Endodermal cell (in vitro differentiated cells): ENCODE measurements around the gene P4HTM. TPM values are rescaled to one million over a fixed set of nuclear protein-coding genes. Genes with fewer than 3 reads are reported as not detected.
A peak's percentile ranks its signal among the peaks of the same experiment; 100 is the strongest.

Experiments
- DNase-seq: peaks from one replicate; pipeline ENCODE4 v3.0.0-alpha.2; 2017
- H3K27ac ChIP-seq: 2 replicates; pipeline ENCODE4 v1.5.1; 2013; ENCODE audit warnings: mild to moderate bottlenecking, low read depth, low read length, moderate library complexity
- H3K27me3 ChIP-seq: 2 replicates; pipeline ENCODE4 v1.6.1; 2013; ENCODE audit warnings: mild to moderate bottlenecking, low read length, moderate library complexity; ENCODE audit not compliant: insufficient read depth, control insufficient read depth, poor library complexity, severe bottlenecking
- H3K36me3 ChIP-seq: 2 replicates; pipeline ENCODE4 v1.7.0; 2013; ENCODE audit warnings: mild to moderate bottlenecking, low read length, moderate library complexity; ENCODE audit not compliant: control insufficient read depth, insufficient read depth
- H3K4me1 ChIP-seq: one replicate; pipeline ENCODE4 v1.7.0; 2013; ENCODE audit warnings: low read length; ENCODE audit not compliant: control insufficient read depth, insufficient read depth
- H3K4me3 ChIP-seq: 2 replicates; pipeline ENCODE4 v1.5.1; 2013; ENCODE audit warnings: mild to moderate bottlenecking, low read length, moderate library complexity
- H3K9ac ChIP-seq: 2 replicates; pipeline ENCODE4 v1.6.1; 2013; ENCODE audit warnings: mild to moderate bottlenecking, low read length, moderate library complexity; ENCODE audit not compliant: poor library complexity, severe bottlenecking; ENCODE audit errors: extremely low read depth
- H3K9me3 ChIP-seq: 2 replicates; pipeline ENCODE4 v1.6.1; 2013; ENCODE audit warnings: mild to moderate bottlenecking, low read length, moderate library complexity; ENCODE audit not compliant: control insufficient read depth
- H3K27ac Mint-ChIP-seq: 2 replicates; pipeline ENCODE4 v1.8.0; 2020; ENCODE audit warnings: mixed read lengths
- H3K27me3 Mint-ChIP-seq: 2 replicates; pipeline ENCODE4 v1.8.0; 2021; ENCODE audit warnings: mild to moderate bottlenecking, mixed read lengths; ENCODE audit not compliant: insufficient read depth
- H3K36me3 Mint-ChIP-seq: 2 replicates; pipeline ENCODE4 v1.8.0; 2020; ENCODE audit warnings: low read depth, mixed read lengths
- H3K4me1 Mint-ChIP-seq: 2 replicates; pipeline ENCODE4 v1.8.0; 2020; ENCODE audit warnings: mixed read lengths
- H3K4me3 Mint-ChIP-seq: 2 replicates; pipeline ENCODE4 v1.8.0; 2020; ENCODE audit warnings: mild to moderate bottlenecking, moderate library complexity, mixed read lengths
- H3K9me3 Mint-ChIP-seq: 2 replicates; pipeline ENCODE4 v1.8.0; 2020; ENCODE audit warnings: mild to moderate bottlenecking, mixed read lengths
- WGBS, 2 experiments: methylation state at CpG; one replicate each; pipeline versions ENCODE4 v1.1.5 to v1.1.7; 2013; ENCODE audit warnings: missing lambda C conversion rate in 2 of 2, mixed read lengths in 1 of 2; ENCODE audit not compliant: insufficient coverage in 1 of 2, insufficient read length in 1 of 2; 5-methylcytosine and 5-hydroxymethylcytosine counted together
- long read RNA-seq, 4 experiments: library from polyadenylated mRNA in 2 of 4; library from RNA in 1 of 4; library from capped mRNA in 1 of 4; stranded (forward) in 3 of 4; unstranded in 1 of 4; transcript quantifications; one replicate each; pipeline ENCODE4 v2.0.0, GENCODE V29; 2020 to 2021; ENCODE audit warnings: inconsistent platforms in 1 of 4
- polyA plus RNA-seq, 2 experiments: library from polyadenylated mRNA; stranded (reverse); fragments of 50-300 nt; gene quantifications; one replicate each; pipeline ENCODE4 v1.2.3, GENCODE V29; 2013
- total RNA-seq, 2 donors: library from RNA; stranded (reverse); fragmentation: NEBNext Ultra II Directional in 1 of 2; extraction: Animal tissue kit (Norgen Biotek cat#: 25700) in 1 of 2; gene quantifications; 2 replicates in 1 of 2; 3 replicates in 1 of 2; pipeline ENCODE4 v1.2.1, GENCODE V29; 2021
- TF ChIP-seq, protein P1 (sequence below): fragments of 200-600 bp; sonication (generic); conservative IDR thresholded peaks from 2 replicates; pipeline ENCODE4 v1.5.0; 2021; ENCODE audit warnings: antibody characterized with exemption, mild to moderate bottlenecking

P4HTM gene, protein sequence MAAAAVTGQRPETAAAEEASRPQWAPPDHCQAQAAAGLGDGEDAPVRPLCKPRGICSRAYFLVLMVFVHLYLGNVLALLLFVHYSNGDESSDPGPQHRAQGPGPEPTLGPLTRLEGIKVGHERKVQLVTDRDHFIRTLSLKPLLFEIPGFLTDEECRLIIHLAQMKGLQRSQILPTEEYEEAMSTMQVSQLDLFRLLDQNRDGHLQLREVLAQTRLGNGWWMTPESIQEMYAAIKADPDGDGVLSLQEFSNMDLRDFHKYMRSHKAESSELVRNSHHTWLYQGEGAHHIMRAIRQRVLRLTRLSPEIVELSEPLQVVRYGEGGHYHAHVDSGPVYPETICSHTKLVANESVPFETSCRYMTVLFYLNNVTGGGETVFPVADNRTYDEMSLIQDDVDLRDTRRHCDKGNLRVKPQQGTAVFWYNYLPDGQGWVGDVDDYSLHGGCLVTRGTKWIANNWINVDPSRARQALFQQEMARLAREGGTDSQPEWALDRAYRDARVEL
- 10 to 100 TPM; 12.4 to 17.6 TPM for total RNA-seq
- 26.5 TPM for polyA plus RNA-seq (2013, experiment 1 of 2)
- polyA plus RNA-seq (2013, experiment 2 of 2): 19.4 TPM
- long read RNA-seq, experiment 1, partial matches to known transcripts: 1 of 4 reads
- long read RNA-seq, experiment 1, other reads (novel, unspliced or antisense): 3 of 4 reads
- long read RNA-seq, experiment 2, transcript P4HTM-205 (8 exons, 2,796 nt): minor isoform, 10 of 47 reads
- long read RNA-seq, experiment 2, transcript P4HTM-202 (9 exons, 2,127 nt): major isoform, 29 of 47 reads
- long read RNA-seq, experiment 2, partial matches to known transcripts: 1 of 47 reads
- long read RNA-seq, experiment 2, other reads (novel, unspliced or antisense): 7 of 47 reads
- long read RNA-seq, experiment 3, transcript P4HTM-202 (9 exons, 2,127 nt): major isoform, 15 of 24 reads
- long read RNA-seq, experiment 3, partial matches to known transcripts: 3 of 24 reads
- long read RNA-seq, experiment 3, other reads (novel, unspliced or antisense): 3 of 24 reads
- long read RNA-seq, experiment 4: 0 reads

DNA sequence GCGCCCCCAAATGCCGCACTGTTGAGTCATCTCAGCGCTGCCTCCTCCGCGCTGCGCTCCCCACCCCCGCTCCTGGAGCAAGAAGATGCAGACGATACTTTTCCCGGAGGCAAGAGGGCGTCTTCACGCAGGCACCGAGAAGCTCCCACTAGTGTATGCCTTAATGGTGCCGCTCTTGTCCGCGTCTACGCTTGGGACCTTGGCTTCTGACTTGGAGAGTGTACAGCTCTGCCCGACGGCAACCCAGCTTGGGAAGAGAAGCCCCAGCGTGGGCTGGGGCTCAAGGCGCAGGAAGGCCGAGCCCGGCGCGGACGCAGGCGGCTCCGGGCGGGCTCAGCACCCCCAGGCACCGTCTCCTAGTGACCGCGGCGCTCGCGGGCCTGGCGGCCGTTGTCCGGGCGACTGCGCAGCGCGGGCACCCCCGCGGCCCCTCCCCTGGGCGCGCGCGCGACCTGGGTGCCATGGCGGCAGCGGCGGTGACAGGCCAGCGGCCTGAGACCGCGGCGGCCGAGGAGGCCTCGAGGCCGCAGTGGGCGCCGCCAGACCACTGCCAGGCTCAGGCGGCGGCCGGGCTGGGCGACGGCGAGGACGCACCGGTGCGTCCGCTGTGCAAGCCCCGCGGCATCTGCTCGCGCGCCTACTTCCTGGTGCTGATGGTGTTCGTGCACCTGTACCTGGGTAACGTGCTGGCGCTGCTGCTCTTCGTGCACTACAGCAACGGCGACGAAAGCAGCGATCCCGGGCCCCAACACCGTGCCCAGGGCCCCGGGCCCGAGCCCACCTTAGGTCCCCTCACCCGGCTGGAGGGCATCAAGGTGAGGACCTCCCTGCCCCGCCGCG, at the start of gene P4HTM:
Gene P4HTM (plus strand): TSS at position 446 of the 840 bp plus-strand sequence. CDS start 16 bp downstream, at position 462.
- peaks cover 10% of the 10 kb centered on the region for H3K36me3 Mint-ChIP-seq
- H3K36me3 ChIP-seq: peaks cover 3% of the 10 kb centered on the region
- no peaks in the 10 kb centered on the region for H3K4me1 ChIP-seq
- DNase-seq: peak; percentile 94
- peaks cover 12% of the 10 kb centered on the region for H3K4me1 Mint-ChIP-seq
- H3K9me3 ChIP-seq: no peaks in the 10 kb centered on the region
- no peaks in the 10 kb centered on the region for H3K9me3 Mint-ChIP-seq
- H3K9ac ChIP-seq: peak within 1 kb of the TSS; percentile 68
- H3K4me3 ChIP-seq: peak within 1 kb of the TSS; percentile 82
- 3% methylated on average over 58 to 91 of the region's 91 CpGs for WGBS, 2 experiments
- peaks cover 32% of the 10 kb centered on the region for H3K27me3 Mint-ChIP-seq
- peak within 1 kb of the TSS; percentile 72 for H3K4me3 Mint-ChIP-seq
- H3K27me3 ChIP-seq: peaks cover 30% of the 10 kb centered on the region
- peak within 1 kb of the TSS; percentile 91 for H3K27ac Mint-ChIP-seq
- H3K27ac ChIP-seq: peak within 1 kb of the TSS; percentile 88
- TF ChIP-seq, protein P1, sequence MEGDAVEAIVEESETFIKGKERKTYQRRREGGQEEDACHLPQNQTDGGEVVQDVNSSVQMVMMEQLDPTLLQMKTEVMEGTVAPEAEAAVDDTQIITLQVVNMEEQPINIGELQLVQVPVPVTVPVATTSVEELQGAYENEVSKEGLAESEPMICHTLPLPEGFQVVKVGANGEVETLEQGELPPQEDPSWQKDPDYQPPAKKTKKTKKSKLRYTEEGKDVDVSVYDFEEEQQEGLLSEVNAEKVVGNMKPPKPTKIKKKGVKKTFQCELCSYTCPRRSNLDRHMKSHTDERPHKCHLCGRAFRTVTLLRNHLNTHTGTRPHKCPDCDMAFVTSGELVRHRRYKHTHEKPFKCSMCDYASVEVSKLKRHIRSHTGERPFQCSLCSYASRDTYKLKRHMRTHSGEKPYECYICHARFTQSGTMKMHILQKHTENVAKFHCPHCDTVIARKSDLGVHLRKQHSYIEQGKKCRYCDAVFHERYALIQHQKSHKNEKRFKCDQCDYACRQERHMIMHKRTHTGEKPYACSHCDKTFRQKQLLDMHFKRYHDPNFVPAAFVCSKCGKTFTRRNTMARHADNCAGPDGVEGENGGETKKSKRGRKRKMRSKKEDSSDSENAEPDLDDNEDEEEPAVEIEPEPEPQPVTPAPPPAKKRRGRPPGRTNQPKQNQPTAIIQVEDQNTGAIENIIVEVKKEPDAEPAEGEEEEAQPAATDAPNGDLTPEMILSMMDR: peak; percentile 43

DNA sequence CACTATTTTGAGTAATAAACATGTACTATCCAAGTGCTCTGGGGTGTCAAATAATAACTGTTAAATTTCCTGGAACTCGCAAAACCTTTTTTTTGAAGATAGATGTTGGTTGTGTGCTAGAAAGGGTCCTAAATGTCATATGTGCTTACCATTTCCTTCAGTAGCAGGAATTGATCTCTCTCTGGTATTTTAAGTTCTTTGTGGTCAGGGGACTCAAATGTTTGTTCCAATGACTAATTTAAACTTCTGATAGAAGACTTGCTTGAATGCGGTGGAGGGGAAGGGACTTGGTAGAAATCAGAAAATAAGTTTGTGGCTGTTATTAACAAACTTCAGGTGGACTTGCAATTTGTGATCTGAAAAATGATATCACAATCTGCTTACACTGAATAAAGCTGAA, 44.6 kb upstream of the P4HTM start:
- no peaks in the 10 kb centered on the region for H3K4me1 ChIP-seq
- no peak overlapping the region for H3K4me3 ChIP-seq
- Mint-ChIP-seq H3K4me1 (no peaks in the 10 kb centered on the region), H3K27me3 (no peaks in the 10 kb centered on the region), H3K9me3 (no peaks in the 10 kb centered on the region), H3K4me3 (no peak overlapping the region), H3K27ac (no peak overlapping the region), H3K36me3 (peaks cover 22% of the 10 kb centered on the region)
- no peak overlapping the region for H3K9ac ChIP-seq
- H3K36me3 ChIP-seq: peaks cover 38% of the 10 kb centered on the region
- 97 to 100% methylated on average over 1 to 2 of the region's 2 CpGs for WGBS, 2 experiments
- TF ChIP-seq, protein P1: no peak
- no peaks in the 10 kb centered on the region for H3K9me3 ChIP-seq
- DNase-seq: no peak
- no peaks in the 10 kb centered on the region for H3K27me3 ChIP-seq
- no peak overlapping the region for H3K27ac ChIP-seq
